A673 (cell line): Measurements from ENCODE around the gene TTYH3. TPM values are rescaled to one million over a fixed set of nuclear protein-coding genes. Genes with fewer than 3 reads are reported as not detected.
A peak's percentile ranks its signal among the peaks of the same experiment; 100 is the strongest.

Experiments used
- BruUV-seq: library from RNA; stranded (reverse); fragments of 400-500 nt; replicated peaks from 2 replicates; lab custom pipeline; 2021; lab: Mats Ljungman, UMichigan
- CTCF ChIA-PET: fragments of 300-600 bp; sonication (Branson Sonifier 250); formaldehyde crosslinking; loops from one replicate; lab custom pipeline; 2022; ENCODE audit warnings: antibody characterized with exemption; lab: Charles Lee
- POLR2A ChIA-PET: fragments of 300-600 bp; sonication (Branson Sonifier 250); formaldehyde crosslinking; loops from one replicate; lab custom pipeline; 2022; ENCODE audit warnings: antibody characterized with exemption; ENCODE audit not compliant: low non-redundant PET; lab: Charles Lee
- DNase-seq: peaks from one replicate; pipeline ENCODE4 v3.0.0-alpha.2; 2015; ENCODE audit warnings: low spot score
- H3K27ac ChIP-seq: fragments of 200-600 bp; sonication (generic); 2 replicates; pipeline ENCODE4 v1.5.1; 2016; ENCODE audit warnings: mixed run types, low read depth, mild to moderate bottlenecking, mixed read lengths, antibody characterized with exemption, low read length; ENCODE audit not compliant: poor library complexity, severe bottlenecking
- H3K27me3 ChIP-seq: fragments of 200-600 bp; sonication (generic); replicated peaks from 2 replicates; pipeline ENCODE4 v1.6.1; 2017; ENCODE audit warnings: mixed run types, low read depth, mild to moderate bottlenecking, mixed read lengths, antibody characterized with exemption, low read length; ENCODE audit not compliant: insufficient read depth, poor library complexity
- H3K36me3 ChIP-seq: fragments of 200-600 bp; sonication (generic); 2 replicates; pipeline ENCODE4 v1.6.1; 2016; ENCODE audit warnings: mixed run types, mild to moderate bottlenecking, mixed read lengths, antibody characterized with exemption, low read length; ENCODE audit not compliant: insufficient read depth, poor library complexity, severe bottlenecking
- H3K4me1 ChIP-seq: fragments of 200-600 bp; sonication (generic); 2 replicates; pipeline ENCODE4 v1.6.1; 2017; ENCODE audit warnings: mixed run types, mild to moderate bottlenecking, mixed read lengths, antibody characterized with exemption, low read length; ENCODE audit not compliant: insufficient read depth, poor library complexity, severe bottlenecking
- H3K4me3 ChIP-seq: fragments of 200-600 bp; sonication (generic); 2 replicates; pipeline ENCODE4 v1.5.1; 2016; ENCODE audit warnings: low read depth, mixed run types, mild to moderate bottlenecking, mixed read lengths, low read length; ENCODE audit not compliant: poor library complexity, severe bottlenecking
- H3K9me3 ChIP-seq: fragments of 200-600 bp; sonication (generic); 2 replicates; pipeline ENCODE4 v1.6.1; 2016; ENCODE audit warnings: mixed run types, low read depth, mild to moderate bottlenecking, mixed read lengths, antibody characterized with exemption, low read length; ENCODE audit not compliant: poor library complexity, severe bottlenecking
- CTCF ChIP-seq: fragments of 300-800, 200-600 bp; sonication (generic); conservative IDR thresholded peaks from 2 replicates; pipeline ENCODE4 v1.5.1; 2017; ENCODE audit warnings: low read depth, mild to moderate bottlenecking, antibody characterized with exemption, low read length, moderate library complexity, mixed read lengths
- EZH2 ChIP-seq: fragments of 200-600 bp; sonication (generic); IDR thresholded peaks from 2 replicates; pipeline ENCODE4 v1.6.1; 2017; ENCODE audit warnings: borderline replicate concordance, low read depth, mild to moderate bottlenecking, mixed read lengths, antibody characterized with exemption, low read length; ENCODE audit not compliant: poor library complexity, severe bottlenecking
- intact Hi-C: fragments of 100-400 bp; cut with micrococcal nuclease; formaldehyde crosslinking; loops from one replicate; pipeline ENCODE4 v1.10.0; 2022; ENCODE audit not compliant: unreplicated experiment
- total RNA-seq: library from RNA; stranded (reverse); gene quantifications from 2 replicates; pipeline ENCODE4 v1.2.3, GENCODE V29; 2021

Gene TTYH3
- total RNA-seq, 1 experiment from 2014 or later: 248 TPM

GRCh38 chr7:2632733-2633537 is 1.1 kb downstream of the TTYH3 start:
- TF ChIP-seq EZH2 (no peak), CTCF (no peak)
- peak overlapping the region; percentile 98 for H3K27ac ChIP-seq
- H3K4me1 ChIP-seq: peaks cover 15% of the 10 kb centered on the region

GRCh38 chr7:2633538-2634266 is 1.9 kb downstream of the TTYH3 start:
- DNase-seq: peak; percentile 96
- Histone ChIP-seq H3K27me3 (no peaks in the 10 kb centered on the region), H3K9me3 (no peaks in the 10 kb centered on the region), H3K36me3 (peaks cover 16% of the 10 kb centered on the region), H3K4me1 (peaks cover 15% of the 10 kb centered on the region), H3K27ac (peak overlapping the region; percentile 98), H3K4me3 (peak overlapping the region; percentile 98)
- TF ChIP-seq EZH2 (no peak), CTCF (no peak)
- intact Hi-C loops: loop anchor here (5.0 kb wide), 1 partner anchor 76 kb away; the partner anchor contains the start of genes BRAT1 and IQCE
- ChIA-PET CTCF (no interaction called here), POLR2A (no interaction called here)
- BruUV-seq: no TSS peak

More at GRCh38 chr7:2632733-2633537, 1.1 kb downstream of the TTYH3 start:
- no peak for DNase-seq
- POLR2A ChIA-PET: interaction anchor here (0.5 kb wide), 1 partner anchor 80 kb away, joined by 3 read pairs; no protein-coding TSS in a partner anchor
- CTCF ChIA-PET: no interaction called here
- intact Hi-C loops: loop anchor here (5.0 kb wide), 1 partner anchor 76 kb away; the partner anchor contains the start of genes BRAT1 and IQCE
- Histone ChIP-seq H3K27me3 (no peaks in the 10 kb centered on the region), H3K9me3 (no peaks in the 10 kb centered on the region), H3K4me3 (peak overlapping the region; percentile 98), H3K36me3 (peaks cover 16% of the 10 kb centered on the region)
- no TSS peak for BruUV-seq

DNA sequence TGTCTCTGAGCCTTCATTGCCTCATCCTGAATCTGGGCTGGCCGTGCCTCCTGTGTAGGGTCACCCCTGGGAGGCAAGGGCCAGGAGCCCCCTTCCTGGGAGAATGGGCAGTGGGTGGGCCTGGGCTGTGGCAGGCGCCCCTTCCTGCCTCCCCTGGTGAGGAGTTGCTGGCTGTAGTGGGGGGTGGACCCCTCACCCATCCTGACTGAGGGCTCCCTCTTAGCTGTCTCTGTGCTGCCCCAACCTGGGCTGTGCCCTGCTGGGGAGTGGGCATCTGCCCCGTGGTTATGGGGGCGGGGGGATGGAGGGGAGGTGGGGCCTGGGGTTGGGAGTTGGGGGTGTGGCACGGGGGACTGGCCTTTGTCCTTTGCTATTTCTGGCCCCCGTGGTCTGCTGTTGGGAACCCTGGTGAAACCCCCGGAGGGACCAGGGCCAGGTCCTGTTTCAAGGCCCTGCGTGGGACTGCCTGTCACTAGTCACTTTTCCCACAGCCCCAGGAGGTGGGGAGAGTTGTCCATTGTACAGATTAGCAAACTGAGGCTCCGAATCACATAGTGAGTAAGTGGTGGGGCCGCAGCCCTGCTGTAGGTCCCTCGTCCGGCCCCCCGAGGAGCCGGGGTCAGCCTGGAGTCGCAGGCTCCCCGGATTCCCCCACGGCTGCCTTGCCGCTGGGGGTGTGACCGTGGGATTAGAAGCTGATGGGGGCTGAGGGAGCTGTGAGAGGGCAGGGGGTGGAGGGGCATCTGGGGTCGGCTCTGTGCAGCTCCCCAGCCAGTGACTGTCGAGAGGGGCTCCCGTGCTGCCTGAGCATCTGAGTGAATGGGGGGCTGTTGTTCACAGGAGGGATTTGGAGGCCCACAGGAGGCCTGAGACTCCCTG is 2.7 kb downstream of the TTYH3 start:
- ChIA-PET CTCF (no interaction called here), POLR2A (no interaction called here)
- peaks cover 20% of the 10 kb centered on the region for H3K36me3 ChIP-seq
- DNase-seq: no peak
- peaks cover 15% of the 10 kb centered on the region for H3K4me1 ChIP-seq
- TF ChIP-seq EZH2: no peak
- TF ChIP-seq CTCF: no peak
- intact Hi-C loops: loop anchor here (5.0 kb wide), 1 partner anchor 77 kb away; the partner anchor contains the start of genes BRAT1 and IQCE
- H3K27ac ChIP-seq: peak overlapping the region; percentile 98
- no peaks in the 10 kb centered on the region for H3K27me3 ChIP-seq
- peak overlapping the region; percentile 98 for H3K4me3 ChIP-seq
- BruUV-seq: no TSS peak
- no peaks in the 10 kb centered on the region for H3K9me3 ChIP-seq
